GM21360 (cell line): ENCODE results near the gene SLC17A3.

Experiments
- ATAC-seq: cut with Tn5 transposase; IDR thresholded peaks from one replicate; pipeline ENCODE4 v1.9.1; 2021; ENCODE audit warnings: mild to moderate bottlenecking, moderate library complexity; ENCODE audit not compliant: unreplicated experiment

The SLC17A3 gene

DNA sequence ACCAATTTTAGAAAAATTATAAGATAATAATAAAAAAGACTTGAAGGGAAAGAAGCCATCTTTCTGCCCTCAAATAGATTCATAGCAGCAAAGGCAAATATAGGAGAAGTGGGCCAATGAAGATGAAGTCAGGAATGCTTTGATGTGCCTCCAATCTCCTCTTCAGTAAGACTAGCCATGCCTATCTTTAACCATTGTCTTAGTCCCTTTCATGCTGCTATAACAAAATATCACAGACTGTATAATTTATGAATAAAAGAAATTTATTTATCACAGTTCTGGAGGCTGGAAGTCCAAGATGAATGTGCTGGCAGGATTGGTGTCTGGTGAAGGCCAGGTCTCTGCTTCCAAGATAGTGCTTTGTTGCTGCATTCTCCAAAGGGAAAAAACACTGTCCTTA, 18.8 kb upstream of the SLC17A3 start:
- no peak for ATAC-seq

DNA sequence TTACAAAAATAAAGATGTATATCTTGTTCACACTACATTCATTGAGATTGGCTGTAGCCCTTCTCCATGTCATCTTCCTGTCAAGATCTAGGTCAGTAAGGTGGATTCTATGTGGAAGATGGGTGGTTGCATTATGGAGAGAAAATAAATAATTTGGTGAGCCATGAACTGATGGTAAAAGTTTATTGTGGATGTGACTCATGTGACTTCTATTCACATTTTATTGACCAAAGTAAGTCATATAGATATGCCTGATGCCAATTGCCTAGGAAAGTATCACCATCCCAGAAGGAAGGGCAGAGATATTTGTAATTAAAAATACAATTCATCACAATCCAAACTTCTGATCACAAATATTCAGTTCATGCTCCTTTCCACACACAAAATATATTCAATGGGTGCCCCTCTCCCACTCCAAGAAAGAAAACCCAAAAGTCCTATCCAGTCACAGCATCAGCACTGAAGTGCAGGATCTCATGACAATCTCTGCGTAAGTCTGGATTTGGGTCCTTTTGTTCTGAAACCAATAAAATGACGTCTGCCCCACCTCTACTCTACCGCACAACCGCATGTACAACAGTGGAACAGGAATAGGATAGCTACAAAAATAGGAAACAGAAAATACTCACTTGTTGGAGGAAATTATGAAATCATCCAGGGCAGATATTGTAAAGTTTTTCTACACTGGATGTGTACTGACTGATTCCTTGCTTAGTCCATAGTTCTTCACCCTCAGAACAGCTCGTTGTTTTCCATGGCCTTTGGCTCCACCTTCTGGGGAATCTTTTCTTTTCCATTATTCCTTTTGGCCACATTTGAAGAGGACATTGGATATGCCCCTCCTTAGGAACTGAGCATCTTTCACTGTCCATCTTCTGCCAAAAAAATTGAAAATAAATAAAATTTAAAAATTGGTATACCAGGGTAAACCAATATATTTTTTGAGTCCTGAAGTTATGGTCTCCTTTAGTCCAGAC, 16.1 kb upstream of the SLC17A3 start:
- no peak for ATAC-seq

DNA sequence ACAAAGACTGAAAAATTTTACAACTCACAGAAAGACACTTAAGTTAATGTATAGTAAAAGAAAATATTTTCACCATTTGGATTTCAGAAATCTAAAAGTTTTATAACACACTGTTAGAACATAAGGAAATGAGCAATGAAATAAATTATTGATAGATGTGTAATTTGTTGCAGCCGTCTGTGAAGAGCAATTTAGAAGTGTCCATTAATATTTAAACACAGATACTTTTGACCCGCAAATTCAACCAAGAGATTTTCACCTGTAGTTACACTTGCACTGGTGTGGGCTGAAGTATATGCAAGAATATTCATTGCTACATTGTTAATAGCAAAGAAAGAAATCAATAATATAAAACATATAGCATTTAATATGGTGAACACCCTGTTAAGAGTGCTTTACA, 14.6 kb upstream of the SLC17A3 start:
- no peak for ATAC-seq

DNA sequence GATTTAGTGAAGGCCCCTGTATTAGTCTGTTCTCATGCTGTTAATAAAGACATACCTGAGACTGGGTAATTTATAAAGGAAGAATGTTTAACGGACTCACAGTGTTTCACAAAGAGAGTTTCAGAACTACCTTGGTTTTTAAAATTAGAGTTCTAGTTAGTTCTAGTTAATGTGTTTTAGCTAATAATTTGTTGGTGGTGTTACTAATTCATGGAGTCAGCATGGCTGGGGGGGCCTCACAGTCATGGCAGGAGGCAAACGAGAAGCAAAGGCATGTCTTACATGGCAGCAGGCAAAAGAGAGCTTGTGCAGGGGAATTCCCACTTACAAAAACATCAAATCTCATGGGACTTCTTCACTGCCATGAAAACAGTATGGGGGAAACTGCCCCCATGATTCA, 12.0 kb upstream of the SLC17A3 start:
- ATAC-seq = no peak

DNA sequence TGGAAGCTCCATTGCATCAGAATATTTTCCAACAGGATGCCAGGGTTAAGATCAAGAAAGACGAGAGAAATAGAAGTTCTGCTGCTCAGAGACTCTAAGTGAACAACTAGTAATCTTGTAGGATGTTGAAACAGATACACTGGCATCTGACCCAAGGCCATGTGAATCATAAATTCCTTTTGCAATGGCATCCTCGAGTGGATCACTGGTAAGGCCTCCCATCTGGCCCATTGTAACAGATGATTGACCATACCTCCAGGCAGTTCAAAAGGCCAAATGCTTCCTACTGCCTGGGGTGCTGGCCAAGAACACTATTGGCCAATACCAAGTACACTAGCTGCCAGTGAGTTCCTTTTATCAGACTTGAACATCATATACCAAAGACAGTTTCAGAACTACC, 9.9 kb upstream of the SLC17A3 start:
- ATAC-seq = no peak

DNA sequence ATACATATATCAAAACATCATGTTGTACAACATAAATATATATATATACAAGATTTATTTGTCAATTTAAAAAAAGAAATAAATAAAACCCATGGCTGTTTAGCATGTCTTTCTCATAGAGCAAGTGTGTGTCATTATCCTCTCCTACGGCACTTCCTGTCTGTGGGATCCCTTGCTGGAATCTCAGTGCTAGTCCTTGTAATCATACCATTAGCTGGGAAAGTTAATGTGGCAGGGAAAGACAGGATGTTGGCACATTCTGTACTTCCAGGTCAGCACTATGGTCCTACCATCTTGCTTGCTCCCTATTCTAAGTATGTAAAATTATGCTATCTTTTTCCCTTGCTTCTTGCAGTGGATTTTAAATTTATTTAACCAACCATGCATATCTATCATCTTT, 9.5 kb upstream of the SLC17A3 start:
- ATAC-seq = no peak

DNA sequence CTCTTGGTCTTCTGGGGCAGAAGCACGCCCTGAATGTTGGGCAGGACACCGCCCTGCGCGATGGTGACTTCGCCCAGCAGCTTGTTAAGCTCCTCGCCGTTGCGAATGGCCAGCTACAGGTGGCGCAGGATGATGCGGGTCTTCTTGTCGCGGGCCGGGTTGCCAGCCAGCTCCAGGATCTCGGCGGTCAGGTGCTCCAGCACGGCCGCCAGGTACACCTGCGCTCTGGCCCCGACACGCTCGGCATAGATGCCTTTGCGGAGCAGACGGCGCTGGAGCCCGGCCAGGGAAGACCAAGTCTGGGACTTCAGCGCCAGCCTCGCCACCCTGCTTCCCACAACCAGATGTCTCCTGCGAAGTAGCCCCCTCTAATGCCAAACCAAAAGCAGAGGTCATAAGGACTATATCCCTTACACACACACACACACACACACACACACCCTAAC, 8.0 kb upstream of the SLC17A3 start:
- ATAC-seq = peak; percentile 63

DNA sequence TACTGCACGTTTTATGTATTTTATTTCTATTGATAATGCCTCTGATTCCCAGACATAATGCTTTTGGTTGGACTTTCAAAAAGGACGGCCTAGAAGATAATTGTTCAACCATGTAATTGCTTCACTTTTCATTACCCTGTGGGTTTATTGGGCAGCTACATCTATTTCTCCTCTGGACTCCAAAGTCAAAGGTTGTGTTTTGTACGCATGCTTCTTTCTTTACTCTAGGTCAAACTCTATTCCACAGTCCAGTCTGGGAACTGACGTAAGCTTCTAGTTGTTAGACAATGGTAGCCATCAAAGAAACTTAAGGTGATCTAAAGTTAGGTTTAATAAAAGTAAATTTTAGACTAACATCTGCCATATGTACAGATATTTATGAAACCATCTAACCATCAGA, 6.6 kb upstream of the SLC17A3 start:
- no peak for ATAC-seq

DNA sequence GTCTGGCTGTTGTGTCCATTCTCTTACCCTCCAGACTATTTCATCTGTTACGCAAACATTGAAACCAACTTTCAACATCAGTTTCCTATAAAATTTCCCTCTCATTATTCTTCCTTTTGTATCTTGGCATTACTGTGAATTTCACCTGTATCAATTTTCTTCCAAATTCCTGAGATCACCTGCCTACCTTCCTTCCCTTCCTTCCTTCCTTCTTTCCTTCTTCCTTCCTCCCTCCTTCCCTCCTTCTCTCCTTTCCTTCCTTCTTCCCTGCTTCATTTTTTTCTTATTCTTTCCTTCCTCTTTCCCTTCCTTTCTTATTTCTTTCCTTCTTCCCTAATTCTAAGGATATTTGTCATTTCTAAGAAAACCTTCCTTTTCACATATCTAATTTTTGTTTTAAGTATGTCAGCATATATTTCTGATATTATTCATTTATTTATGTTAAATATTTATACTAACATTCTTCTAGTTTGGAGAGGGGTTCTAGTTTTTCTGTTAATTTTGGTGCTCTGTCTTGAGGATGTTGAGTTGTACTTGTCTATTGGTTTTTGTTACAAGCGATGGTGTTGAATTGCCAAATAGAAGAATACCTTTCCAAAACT, 4.8 kb upstream of the SLC17A3 start:
- ATAC-seq = no peak

DNA sequence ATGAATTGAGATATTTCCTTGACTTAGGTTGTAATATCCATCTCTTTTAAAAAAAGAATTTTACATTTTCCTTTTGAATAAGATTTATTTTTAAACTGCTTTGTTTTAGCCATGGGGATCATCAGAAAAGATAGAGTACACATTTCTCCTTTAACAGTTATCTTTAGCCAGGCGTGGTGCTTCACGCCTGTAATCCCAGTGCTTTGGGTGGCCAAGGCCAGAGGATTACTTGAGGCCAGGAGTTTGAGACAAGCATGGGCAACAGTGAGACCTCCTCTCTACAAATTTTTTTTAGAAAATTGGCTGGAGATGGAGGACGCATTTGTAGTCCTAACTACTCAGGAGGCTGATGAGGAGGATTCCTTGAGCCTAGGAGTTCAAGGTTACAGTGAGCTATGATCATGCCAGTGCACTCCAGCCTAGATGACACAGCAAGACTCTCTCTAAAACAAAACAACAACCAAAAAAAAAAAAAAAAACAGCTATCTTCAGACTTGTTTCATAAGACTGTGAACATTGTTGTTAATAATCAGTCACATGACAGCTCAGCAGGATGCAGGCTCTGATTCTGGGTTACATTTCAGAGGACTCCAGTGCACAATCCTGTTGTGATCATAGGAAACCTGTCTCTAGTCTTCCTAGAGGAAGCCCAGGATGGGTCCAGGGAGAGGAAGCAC, 2.0 kb upstream of the SLC17A3 start:
- no peak for ATAC-seq

DNA sequence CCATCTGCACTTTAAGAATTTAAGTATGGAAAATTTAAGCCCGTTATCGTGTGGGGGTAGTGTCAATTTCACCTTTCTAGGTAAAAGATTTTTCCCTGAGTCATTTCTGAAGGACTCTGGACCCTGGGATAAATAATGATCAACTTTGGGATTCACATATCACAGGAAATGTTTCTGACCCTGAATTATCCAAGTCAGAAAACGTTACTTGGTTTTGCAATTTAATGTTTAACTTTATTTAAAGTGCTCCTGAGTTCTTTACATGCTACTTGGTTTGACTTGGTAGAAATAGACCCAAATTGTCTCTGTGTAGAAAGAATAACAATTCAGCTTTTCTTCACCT, 1.5 kb upstream of the SLC17A3 start:
- no peak for ATAC-seq

DNA sequence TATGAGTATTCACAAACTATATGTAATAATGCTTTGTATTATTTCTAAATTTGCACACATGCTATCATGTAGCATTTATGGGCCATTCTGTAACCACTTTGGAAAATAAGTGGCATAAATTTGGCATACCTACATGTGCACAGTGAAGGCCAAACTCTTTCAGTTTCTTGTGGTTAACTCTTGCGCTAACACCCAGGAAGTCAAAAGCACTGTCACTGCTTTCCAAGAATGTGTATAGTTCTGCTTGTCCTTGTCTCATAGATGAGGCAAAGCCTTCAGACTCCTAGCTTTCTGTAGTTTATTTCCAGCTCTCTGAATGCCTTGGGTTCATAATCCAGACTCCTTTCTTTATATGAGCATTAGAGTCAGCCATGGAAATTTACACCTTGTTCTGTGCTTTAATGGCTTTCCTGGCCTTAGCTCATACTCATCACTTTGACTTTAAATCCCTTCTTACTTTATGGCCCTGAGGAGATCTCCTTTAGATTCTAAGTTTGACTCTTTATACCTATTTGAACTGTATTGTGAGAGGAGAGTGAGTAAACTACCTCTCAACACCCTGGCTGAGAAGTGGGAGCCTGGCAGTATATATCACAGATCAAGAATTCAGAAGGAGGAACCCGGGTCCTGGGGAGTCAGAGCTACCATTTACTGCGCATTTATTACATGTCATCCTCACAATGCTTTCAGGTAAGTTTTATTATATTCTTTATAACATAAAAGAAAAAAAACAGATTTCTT, 949 bp upstream of the SLC17A3 start:
- no peak for ATAC-seq

DNA sequence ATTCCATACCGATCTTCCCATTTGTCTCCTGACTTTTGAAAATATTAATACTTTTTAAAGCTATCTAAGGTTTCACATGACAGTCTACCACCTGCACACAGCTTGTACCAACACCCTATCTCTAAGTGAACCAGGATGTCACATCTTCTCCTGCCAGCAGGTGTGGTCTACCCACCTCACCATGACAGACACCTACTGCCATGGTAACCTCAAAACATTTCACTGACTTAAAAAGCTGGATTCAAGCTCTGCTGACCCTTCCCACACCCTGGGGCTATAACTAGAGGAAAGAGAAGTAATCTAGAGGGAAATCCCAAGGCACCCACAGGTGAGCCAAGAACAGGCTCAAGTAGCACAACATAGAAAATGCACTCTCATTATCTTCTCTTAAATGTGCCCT, 1.2 kb downstream of the SLC17A3 start:
- no peak for ATAC-seq

DNA sequence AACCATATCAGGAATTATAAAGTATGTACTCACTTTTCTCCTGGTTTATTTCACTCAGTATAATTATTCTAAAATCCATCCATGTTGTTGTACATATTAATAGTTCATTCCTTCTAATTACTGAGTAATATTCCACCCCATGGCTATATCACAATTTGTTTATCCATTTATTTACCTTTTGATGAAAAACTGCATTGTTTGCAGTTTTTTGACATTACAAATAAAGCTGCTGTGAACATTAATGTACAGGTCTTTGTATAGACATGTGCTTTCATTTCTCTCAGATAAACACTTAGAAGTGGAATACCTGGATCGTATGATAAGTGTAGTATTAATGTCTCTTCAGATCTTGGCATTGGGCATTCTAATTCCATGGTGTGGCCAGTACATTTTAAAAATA, 4.2 kb downstream of the SLC17A3 start:
- no peak for ATAC-seq

DNA sequence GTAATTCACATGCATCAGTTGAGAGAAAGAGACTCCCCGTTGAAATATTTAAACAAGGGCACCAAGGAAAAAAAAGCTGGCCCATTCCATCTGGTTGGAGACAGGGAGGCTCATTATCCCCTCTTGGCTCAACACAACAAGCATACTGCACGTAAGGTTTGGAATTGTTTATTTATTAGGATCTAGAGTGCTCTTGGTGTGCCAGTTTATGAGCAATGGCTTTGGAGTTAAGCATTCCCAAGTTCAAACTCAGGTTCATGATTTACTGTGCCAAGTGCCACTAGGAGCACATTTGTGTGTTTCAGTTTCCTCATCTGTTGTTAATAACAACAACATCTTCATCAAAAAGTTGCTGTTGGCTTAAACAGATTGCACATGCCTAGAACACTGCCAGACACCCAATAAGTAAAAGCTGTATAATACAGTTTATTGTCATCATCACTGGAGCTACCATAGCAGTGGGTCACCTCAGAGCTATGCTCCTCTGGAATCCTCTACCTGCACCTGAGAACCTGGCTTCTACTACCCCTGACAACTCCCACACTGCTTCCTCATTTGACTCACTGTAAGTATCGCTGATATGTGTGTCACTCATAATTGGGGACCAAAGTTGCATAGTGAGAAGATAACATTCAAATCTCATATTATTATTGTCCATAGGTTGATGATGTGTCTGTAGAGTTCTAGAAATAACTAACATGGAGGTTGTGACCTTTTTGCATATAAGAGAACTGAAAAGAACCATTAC, 5.4 kb downstream of the SLC17A3 start:
- ATAC-seq = no peak

DNA sequence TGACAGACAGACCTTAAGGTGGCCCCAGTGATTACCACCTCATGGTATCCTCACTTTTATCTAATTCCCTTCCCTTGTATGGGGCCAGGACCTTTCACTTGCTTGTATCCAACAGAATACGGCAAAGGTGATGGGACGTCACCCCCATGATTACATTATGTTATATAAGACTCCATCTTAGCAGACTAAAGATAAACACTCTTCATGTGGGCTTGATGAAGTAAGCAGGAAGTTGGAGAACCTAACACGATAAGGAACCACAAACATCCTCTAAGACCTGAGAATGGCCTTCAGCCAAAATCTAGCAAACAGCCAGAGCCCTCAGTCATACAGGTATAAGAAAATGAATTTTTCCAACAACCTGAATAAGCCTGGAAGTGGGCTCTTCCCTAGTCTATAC, 8.0 kb downstream of the SLC17A3 start:
- ATAC-seq = no peak

DNA sequence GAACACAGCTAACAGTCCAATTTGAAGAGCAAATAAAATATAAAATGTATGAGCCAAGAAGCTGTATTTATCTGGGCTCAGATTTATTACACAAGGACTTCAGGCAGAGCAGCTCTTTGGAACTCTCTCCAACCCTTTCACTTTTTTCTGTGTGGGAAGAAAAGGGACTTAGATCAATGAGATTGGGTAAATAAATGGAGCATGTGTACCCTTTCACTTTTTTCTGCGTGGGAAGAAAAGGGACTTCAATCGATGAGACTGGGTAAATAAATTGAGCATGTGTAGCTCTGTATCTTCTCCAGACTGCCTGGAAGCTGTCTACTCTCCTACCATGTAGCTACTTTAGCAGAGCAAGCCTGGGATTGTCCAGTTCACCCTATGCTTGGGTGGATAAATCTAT, 10.7 kb downstream of the SLC17A3 start:
- no peak for ATAC-seq

DNA sequence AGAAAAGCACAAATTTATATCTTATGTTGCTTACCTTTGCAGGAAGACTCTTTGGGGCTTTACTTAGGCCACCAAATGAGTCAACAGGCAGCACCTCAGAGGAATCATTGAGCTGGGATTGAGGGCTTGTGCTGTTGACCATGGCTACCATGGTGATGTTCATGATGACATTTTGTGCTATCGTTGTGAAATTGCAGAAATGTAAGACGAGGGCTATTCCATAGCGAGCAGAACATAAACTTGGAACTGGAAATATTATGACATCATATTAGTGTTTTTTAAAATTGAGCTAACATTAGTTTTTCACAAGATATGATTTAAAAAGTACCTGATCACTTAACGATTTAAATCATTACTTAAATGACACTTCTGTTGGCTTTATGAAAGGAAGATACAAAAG, 11.8 kb downstream of the SLC17A3 start:
- ATAC-seq = no peak

DNA sequence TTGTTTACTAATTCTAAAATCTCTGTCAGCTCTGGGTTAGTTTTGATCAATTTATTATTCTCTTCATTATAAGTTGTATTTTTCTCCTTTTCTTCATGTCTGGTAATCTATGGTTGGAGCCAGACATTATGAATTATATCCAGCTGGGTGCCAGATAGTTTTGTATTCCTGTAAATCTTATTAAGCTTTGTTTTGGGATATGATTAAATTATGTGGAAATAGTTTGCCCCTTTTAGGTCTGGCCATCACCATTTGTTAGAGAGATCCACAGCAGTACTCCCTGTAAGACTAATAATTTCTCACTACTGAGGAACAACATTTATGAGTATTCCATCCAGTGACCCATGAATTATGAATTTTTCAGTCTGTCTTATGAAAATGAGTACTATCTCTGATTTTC, 21.3 kb downstream of the SLC17A3 start:
- no peak for ATAC-seq

DNA sequence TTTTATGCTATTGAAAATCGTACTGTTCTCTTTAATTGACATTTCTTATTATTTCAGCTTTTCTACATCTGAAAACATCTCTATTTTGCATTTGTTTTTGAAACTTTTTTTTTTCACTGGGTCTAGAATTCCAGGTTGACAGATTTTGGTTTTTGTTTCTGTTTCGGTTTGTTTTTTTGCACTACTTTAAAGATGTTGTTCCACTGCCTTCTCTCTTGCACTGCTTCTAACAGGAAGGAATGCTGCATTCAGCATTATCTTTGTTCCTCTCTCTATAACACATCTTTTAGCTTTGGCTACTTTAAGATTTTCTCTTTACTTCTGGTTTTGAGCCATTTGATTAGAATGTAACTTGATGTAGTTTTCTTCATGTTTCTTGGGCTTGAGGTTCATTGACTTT, 22.1 kb downstream of the SLC17A3 start:
- ATAC-seq = no peak

DNA sequence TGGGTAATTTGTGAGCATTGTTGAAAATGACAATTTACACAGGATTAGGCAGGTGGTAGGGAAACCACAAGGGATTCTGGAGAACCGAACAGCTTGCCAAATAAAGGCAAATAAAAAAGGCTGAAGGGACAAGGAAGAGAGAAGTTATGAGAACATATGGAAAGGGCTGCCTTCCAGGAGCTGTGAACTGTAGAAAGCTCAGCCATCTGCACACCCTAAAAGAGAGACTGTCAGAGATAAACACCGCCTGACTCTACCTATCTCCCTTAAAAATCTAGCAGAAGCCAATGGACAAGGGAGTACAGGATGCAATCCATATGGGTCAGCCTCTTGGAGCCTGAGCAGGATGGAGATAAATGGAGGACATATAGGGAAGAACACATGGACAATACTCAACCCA, 29.5 kb downstream of the SLC17A3 start:
- ATAC-seq = no peak
